Esophagus mucosa (tissue), 1 donor: ENCODE data around the gene GPR142. TPM values are rescaled to one million over a fixed set of nuclear protein-coding genes. Genes with fewer than 3 reads are reported as not detected.

ENCODE experiments used
- ATAC-seq: fragments of 200-7000 bp; cut with Tn5 transposase; one replicate; pipeline ENCODE4 v1.9.1; 2020
- total RNA-seq: library from RNA; stranded (reverse); gene quantifications from one replicate; pipeline ENCODE4 v1.2.4, GENCODE V29; 2023
- donor health status: DM: yes; HTN: yes; CAD: no.

Gene GPR142
- total RNA-seq, 1 donor from 2014 or later = not detected

DNA sequence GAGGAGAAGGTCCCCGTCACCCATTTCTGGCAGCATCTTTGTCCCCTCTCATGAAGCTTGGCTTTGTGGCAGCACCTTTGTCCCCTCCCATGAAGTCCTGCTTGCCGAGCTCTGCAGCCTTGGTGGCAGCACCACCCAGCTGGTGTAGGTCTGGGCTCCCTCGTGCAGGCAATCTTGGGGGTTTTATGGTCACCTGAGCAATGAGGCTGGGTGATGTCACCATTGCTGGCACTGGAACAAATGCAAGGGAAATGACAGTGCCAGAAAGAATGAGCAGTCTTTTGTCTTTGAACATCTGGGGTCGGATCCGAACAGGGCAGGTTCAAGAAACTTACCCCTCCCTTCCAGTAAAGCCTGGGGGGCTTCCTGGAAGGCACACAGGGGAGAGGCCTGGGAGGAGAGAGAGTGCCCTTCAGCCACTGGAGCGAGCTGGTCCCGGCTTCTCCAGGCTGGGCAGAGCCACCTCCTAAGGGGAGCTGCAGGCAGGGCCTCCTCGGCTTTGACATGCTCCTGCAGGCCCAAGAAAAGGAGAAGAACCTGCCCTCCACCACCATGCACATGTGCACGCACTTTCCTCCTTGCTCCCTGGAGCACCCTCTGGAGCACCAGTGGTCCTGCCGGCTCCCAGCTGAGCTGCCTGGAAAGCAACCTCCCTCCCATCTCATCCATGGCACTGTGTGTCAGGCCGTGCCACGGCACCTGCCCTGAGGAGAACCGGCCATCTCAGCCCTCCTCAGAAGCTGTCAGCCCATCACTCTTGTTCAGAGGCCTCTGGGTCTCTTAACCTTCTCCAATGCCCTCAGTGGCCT, 21.7 kb upstream of the GPR142 start:
- peak; percentile 40 for ATAC-seq

DNA sequence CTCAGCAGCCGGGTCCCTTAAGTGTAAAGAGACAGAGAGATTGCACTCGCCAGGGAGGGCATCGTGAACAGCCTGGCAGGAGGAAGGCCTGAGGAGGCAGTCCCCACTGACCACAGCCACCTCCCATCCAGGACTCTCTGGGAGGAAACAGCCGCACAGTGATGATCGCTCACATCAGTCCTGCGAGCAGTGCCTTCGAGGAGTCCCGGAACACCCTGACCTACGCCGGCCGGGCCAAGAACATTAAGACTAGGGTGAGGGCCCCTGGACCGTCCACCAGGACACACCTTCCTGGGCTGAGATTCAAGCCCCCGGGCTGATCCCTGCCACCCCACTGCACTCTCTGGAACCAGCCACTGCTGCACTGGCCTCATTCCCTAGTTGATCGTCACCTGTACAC, 19.7 kb upstream of the GPR142 start:
- ATAC-seq = no peak

DNA sequence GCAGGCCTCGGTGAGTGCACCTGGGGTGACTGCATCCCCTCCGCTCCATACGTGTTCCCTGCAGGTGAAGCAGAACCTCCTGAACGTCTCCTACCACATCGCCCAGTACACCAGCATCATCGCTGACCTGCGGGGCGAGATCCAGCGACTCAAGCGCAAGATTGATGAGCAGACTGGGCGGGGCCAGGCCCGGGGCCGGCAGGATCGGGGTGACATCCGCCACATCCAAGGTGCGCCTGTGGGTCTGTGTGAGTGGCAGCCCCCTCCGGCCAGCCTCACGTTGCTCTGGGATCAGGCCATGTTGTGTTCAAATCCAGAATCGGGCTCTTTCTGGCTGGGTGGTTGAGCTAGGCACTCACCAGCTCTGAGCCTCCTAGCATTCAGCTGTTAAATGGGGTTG, 18.2 kb upstream of the GPR142 start:
- no peak for ATAC-seq

DNA sequence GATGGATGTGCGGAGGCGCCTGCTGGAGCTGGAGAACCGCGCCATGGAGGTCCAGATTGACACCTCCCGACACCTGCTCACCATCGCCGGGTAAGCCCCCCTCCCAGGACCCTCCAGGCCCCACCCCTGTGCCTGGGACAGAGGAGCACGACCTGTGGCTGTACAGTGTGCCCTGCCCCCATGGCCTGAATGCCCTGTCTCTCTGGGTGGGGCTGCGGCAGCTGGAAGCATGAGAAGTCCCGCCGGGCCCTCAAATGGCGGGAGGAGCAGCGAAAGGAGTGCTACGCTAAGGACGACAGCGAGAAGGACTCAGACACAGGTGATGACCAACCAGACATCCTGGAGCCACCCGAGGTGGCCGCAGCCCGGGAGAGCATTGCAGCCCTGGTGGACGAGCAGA, 16.8 kb upstream of the GPR142 start:
- ATAC-seq = no peak

GRCh38 chr17:74351552-74352210, 15.6 kb upstream of the GPR142 start:
- no peak for ATAC-seq

DNA sequence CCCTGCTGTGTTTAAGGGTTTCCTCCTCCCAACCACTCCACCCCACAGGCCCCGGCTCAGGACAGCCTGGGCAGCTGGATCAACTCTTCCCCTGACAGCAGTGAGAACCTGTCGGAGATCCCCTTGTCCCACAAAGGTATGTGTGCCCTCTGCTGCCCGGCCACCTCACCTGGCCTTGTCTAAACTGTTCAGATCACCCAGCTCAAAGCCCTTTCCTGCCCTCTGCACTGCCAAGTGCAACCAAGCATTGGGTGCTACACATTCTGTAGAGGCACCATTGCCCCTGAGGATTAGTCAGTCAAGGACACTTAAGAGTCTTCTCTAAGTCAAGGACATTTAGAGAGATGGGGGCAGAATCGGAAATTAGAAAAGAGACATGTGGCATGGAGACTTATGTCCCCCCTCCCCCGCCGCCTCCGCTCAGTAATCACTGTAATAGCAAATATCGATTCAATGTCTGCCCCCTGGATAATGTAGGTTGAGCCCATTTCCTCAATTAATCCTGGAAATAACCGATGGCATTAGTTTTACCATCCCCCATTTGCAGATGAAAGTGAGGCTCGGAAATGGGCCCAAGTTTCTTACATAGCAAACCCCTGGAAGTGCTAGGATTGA, 13.8 kb upstream of the GPR142 start:
- ATAC-seq = no peak

DNA sequence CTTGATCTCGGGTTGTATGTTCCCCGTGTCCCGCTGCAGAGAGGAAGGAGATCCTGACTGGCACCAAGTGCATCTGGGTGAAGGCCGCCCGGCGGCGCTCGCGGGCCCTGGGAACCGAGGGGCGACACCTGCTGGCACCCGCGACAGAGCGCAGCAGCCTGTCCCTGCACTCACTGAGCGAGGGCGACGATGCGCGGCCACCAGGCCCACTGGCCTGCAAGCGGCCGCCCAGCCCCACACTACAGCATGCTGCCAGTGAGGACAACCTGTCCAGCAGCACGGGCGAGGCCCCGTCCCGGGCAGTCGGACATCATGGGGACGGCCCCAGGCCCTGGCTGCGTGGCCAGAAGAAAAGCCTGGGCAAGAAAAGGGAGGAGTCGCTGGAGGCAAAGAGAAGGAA, 13.2 kb upstream of the GPR142 start:
- peak; percentile 18 for ATAC-seq

DNA sequence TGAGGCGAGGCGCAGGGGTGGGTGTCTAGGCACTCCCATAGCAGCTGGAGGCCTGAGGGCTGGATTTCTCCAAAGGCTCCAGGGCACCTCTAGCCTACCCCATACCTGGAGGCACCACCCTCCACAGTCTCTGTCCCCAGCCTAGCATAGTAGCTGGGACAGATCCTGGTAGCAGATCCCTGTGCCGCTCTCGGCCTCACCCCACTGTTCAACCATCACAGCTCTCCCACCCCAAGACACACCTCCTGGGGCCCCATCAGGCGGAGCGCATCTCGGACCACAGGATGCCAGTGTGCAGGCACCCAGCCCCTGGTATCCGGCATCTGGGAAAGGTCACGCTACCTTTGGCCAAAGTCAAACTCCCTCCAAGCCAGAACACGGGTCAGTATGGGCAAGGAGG, 12.7 kb upstream of the GPR142 start:
- ATAC-seq = no peak

- no peak for ATAC-seq
These were observed 12.2 kb upstream of the GPR142 start for GRCh38 chr17:74355065-74355464.

GRCh38 chr17:74356646-74357465, 10.4 kb upstream of the GPR142 start:
- peak; percentile 25 for ATAC-seq

DNA sequence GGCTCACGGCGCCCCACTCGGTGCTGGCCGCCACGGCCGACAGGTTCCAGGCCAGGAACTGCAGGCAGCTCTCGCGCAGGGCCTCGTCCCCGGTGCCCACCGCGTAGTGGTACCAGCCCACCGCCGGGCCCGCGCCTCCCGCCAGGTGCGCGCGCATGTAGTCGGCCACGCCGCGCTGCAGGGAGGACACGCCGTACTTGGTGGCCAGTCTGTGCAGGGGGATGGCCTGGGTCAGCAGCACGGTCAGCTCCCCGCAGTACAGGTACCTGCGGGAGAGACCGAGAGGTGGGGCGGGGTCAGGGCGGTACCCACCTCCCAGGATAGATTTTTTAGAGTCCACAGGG, 9.9 kb upstream of the GPR142 start:
- no peak for ATAC-seq

DNA sequence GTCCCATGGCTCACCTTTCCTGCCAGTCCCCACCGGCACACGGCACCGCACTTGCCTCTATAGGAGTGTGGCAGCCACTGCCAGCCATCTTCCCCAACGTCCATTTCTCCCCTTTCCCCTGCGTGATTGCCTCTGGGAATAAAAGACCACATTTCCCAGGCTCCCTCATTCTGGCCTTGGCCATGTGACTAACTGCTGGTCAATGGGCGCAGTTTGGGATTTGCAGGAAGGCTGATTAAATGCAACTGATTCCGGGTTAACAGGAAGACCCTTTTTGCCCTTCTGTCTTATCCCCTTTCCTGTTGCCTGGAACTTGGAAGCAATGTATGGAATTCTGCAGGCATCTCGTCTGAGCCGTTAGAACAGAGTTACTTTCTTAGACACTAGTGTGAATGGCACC, 8.6 kb upstream of the GPR142 start:
- ATAC-seq = no peak

DNA sequence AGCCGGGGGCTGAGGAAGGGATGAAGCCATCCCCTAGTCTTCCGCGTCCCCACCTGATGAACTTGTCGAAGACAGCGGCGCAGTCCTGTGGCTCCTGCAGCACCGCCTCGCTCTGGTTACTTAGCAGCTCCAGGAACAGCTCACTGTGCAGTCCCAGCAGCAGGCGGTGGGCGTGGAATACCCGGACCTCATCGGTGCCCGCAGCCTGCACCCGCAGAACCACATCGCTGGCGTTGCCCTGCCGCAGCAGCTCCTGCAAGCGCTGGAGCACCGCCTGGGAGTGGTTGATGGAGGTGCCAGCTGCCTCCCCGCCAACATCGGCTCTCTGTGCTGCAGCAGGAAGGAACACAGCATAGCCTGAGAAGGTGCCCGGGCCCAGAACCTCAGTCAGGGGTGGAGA, 7.4 kb upstream of the GPR142 start:
- no peak for ATAC-seq

GRCh38 chr17:74360899-74361229, 6.4 kb upstream of the GPR142 start:
- no peak for ATAC-seq

GRCh38 chr17:74361230-74362068, 5.9 kb upstream of the GPR142 start, which contains the start of gene BTBD17:
Gene BTBD17 (minus strand): TSS chr17:74361868. CDS start chr17:74361819, 49 bp downstream.
- peak; percentile 62 for ATAC-seq

- ATAC-seq = no peak
These were observed 5.3 kb upstream of the GPR142 start for GRCh38 chr17:74362069-74362405.

GRCh38 chr17:74362810-74363498, 4.4 kb upstream of the GPR142 start:
- no peak for ATAC-seq

- ATAC-seq = peak; percentile 82
These were observed 1.2 kb downstream of the GPR142 start for GRCh38 chr17:74368341-74369081.

- ATAC-seq = no peak
These were observed 1.9 kb downstream of the GPR142 start for GRCh38 chr17:74369221-74369620.

DNA sequence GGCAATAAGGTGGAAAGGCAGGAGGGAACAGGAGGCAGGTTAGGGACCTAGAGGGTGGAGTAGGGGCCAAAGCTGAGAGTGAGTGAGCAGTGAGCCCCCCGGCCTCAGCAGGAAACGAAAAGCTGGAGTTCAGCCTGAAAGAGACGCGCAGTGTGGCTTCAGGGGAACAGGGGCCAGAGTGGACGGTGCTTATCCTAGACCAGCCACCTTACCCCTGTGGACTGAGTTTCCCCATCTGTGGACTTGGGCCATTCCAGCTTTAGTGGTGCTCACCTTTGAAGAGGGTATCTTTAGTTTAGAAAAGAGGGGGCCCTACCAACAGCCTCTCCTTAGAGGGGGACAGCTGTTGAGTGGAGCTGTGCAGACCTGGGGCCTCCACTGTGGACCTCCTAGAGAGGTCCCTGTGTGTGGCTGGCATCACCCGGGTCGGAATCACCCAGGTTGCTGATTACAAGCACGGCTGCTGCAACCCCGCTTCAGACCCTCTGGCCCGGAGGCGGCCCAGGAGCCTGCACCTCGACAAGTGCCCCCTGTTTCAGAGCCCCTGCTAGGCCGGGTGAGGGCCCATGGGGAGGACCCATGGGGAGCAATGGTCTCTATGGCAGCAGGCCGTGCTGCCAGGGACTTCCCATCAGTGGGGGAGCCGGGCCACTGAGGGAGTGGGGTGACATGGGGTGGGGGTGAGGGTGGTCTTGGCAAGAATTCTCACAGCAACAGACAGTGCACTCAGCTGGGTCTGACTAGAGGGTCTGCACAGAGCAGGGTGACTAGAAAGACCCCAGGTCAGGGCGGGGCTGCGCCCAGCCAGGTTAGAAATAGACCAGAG, 2.6 kb downstream of the GPR142 start:
- ATAC-seq = no peak
